Measurements from ENCODE around the gene ARHGAP18. TPM values are rescaled to one million over a fixed set of nuclear protein-coding genes. Genes with fewer than 3 reads are reported as not detected.

The ARHGAP18 gene
- total RNA-seq, 1 experiment from 2014 or later, result 64.5 TPM

- H3K27me3 Mint-ChIP-seq (ENCODE audit: unreplicated experiment), result no peaks in the 10 kb centered on the region
- peaks cover 6% of the 10 kb centered on the region for H3K4me1 Mint-ChIP-seq (ENCODE audit: low read depth, unreplicated experiment)
- BruUV-seq (replicated peaks), result no TSS peak
- DNase-seq, result no peak
- H3K36me3 Mint-ChIP-seq (ENCODE audit: insufficient read depth, unreplicated experiment), result peaks cover 38% of the 10 kb centered on the region
- H3K4me3 Mint-ChIP-seq (ENCODE audit: low read depth, unreplicated experiment), result no peak overlapping the region
- no peak overlapping the region for H3K27ac Mint-ChIP-seq (ENCODE audit: unreplicated experiment)
- intact Hi-C loops (cut with micrococcal nuclease; ENCODE audit: unreplicated experiment), result no loop called here
- CTCF ChIA-PET, result no interaction called here
- TF ChIP-seq CTCF (IDR thresholded peaks at IDR 0.05; ENCODE audit: unreplicated experiment), result no peak
- H3K9me3 Mint-ChIP-seq (ENCODE audit: low read depth, unreplicated experiment), result no peaks in the 10 kb centered on the region
Observed at GRCh38 chr6:129628101-129628815, 81.7 kb downstream of the ARHGAP18 start.

- DNase-seq, result no peak
- Mint-ChIP-seq H3K36me3 (ENCODE audit: insufficient read depth, unreplicated experiment) (peaks cover 54% of the 10 kb centered on the region), H3K4me1 (ENCODE audit: low read depth, unreplicated experiment) (peaks cover 8% of the 10 kb centered on the region), H3K9me3 (ENCODE audit: low read depth, unreplicated experiment) (no peaks in the 10 kb centered on the region), H3K27me3 (ENCODE audit: unreplicated experiment) (no peaks in the 10 kb centered on the region), H3K4me3 (ENCODE audit: low read depth, unreplicated experiment) (no peak overlapping the region), H3K27ac (ENCODE audit: unreplicated experiment) (no peak overlapping the region)
- no peak for TF ChIP-seq CTCF (IDR thresholded peaks at IDR 0.05; ENCODE audit: unreplicated experiment)
- BruUV-seq (replicated peaks), result no TSS peak
- CTCF ChIA-PET, result no interaction called here
- intact Hi-C loops (cut with micrococcal nuclease; ENCODE audit: unreplicated experiment), result no loop called here
Observed at GRCh38 chr6:129624488-129624887, 85.5 kb downstream of the ARHGAP18 start.

- no TSS peak for BruUV-seq (replicated peaks)
- no peak for TF ChIP-seq CTCF (IDR thresholded peaks at IDR 0.05; ENCODE audit: unreplicated experiment)
- Mint-ChIP-seq H3K27ac (ENCODE audit: unreplicated experiment) (no peak overlapping the region), H3K36me3 (ENCODE audit: insufficient read depth, unreplicated experiment) (peaks cover 52% of the 10 kb centered on the region), H3K9me3 (ENCODE audit: low read depth, unreplicated experiment) (no peaks in the 10 kb centered on the region), H3K4me1 (ENCODE audit: low read depth, unreplicated experiment) (peaks cover 16% of the 10 kb centered on the region), H3K4me3 (ENCODE audit: low read depth, unreplicated experiment) (no peak overlapping the region), H3K27me3 (ENCODE audit: unreplicated experiment) (no peaks in the 10 kb centered on the region)
- no peak for DNase-seq
- CTCF ChIA-PET, result no interaction called here
- intact Hi-C loops (cut with micrococcal nuclease; ENCODE audit: unreplicated experiment), result no loop called here
Observed at GRCh38 chr6:129623008-129623732, 86.8 kb downstream of the ARHGAP18 start.

- H3K4me3 Mint-ChIP-seq (ENCODE audit: low read depth, unreplicated experiment), result no peak overlapping the region
- intact Hi-C loops (cut with micrococcal nuclease; ENCODE audit: unreplicated experiment), result loop anchor here (1.0 kb wide), 1 partner anchor 109 kb away; no protein-coding TSS in a partner anchor
- no TSS peak for BruUV-seq (replicated peaks)
- peaks cover 40% of the 10 kb centered on the region for H3K36me3 Mint-ChIP-seq (ENCODE audit: insufficient read depth, unreplicated experiment)
- no peaks in the 10 kb centered on the region for H3K9me3 Mint-ChIP-seq (ENCODE audit: low read depth, unreplicated experiment)
- TF ChIP-seq CTCF (IDR thresholded peaks at IDR 0.05; ENCODE audit: unreplicated experiment), result peak; percentile 38
- H3K27me3 Mint-ChIP-seq (ENCODE audit: unreplicated experiment), result no peaks in the 10 kb centered on the region
- CTCF ChIA-PET, result no interaction called here
- peak; percentile 54 for DNase-seq
- peaks cover 16% of the 10 kb centered on the region for H3K4me1 Mint-ChIP-seq (ENCODE audit: low read depth, unreplicated experiment)
- no peak overlapping the region for H3K27ac Mint-ChIP-seq (ENCODE audit: unreplicated experiment)
Observed at GRCh38 chr6:129621252-129621651, 88.7 kb downstream of the ARHGAP18 start.
